ENCODE measurements around the gene LTBP1. TPM values are rescaled to one million over a fixed set of nuclear protein-coding genes. Genes with fewer than 3 reads are reported as not detected.
A peak's percentile ranks its signal among the peaks of the same experiment; 100 is the strongest.

The LTBP1 gene
- total RNA-seq, 1 experiment from 2014 or later = 2.2 TPM

GRCh38 chr2:33378556-33379210 is 431.9 kb downstream of the LTBP1 start:
- no peaks in the 10 kb centered on the region for H3K27me3 ChIP-seq (replicated peaks; ENCODE audit: insufficient read depth, low read depth, low read length, poor library complexity)
- no peak for TF ChIP-seq CTCF (conservative IDR thresholded peaks at IDR 0.05; ENCODE audit: low read depth, low read length)
- TF ChIP-seq EZH2 (IDR thresholded peaks at IDR 0.05; ENCODE audit: borderline replicate concordance, low read depth, low read length, poor library complexity, severe bottlenecking) = no peak
- no peak overlapping the region for H3K27ac ChIP-seq (ENCODE audit: low read depth, low read length, poor library complexity, severe bottlenecking)
- no peaks in the 10 kb centered on the region for H3K36me3 ChIP-seq (ENCODE audit: insufficient read depth, low read length, poor library complexity, severe bottlenecking)
- no peak overlapping the region for H3K4me3 ChIP-seq (ENCODE audit: low read depth, low read length, poor library complexity, severe bottlenecking)
- ChIA-PET POLR2A (ENCODE audit: low non-redundant PET) (no interaction called here), CTCF (interaction anchor here (0.7 kb wide), 2 partner anchors 14 to 99 kb away, joined by 3 to 12 read pairs; no protein-coding TSS in a partner anchor)
- peak; percentile 7 for DNase-seq (ENCODE audit: low spot score)
- intact Hi-C loops (cut with micrococcal nuclease; ENCODE audit: unreplicated experiment) = loop anchor here (10.0 kb wide), 2 partner anchors 434 to 824 kb away; partner anchors contain the start of gene LTBP1
- BruUV-seq (replicated peaks) = no TSS peak
- no peaks in the 10 kb centered on the region for H3K9me3 ChIP-seq (ENCODE audit: low read depth, low read length, poor library complexity, severe bottlenecking)
- H3K4me1 ChIP-seq (ENCODE audit: insufficient read depth, low read length, poor library complexity, severe bottlenecking) = no peaks in the 10 kb centered on the region

- TF ChIP-seq EZH2 (IDR thresholded peaks at IDR 0.05; ENCODE audit: borderline replicate concordance, low read depth, low read length, poor library complexity, severe bottlenecking) = no peak
- peak; percentile 63 for TF ChIP-seq CTCF (conservative IDR thresholded peaks at IDR 0.05; ENCODE audit: low read depth, low read length)
- intact Hi-C loops (cut with micrococcal nuclease; ENCODE audit: unreplicated experiment) = no loop called here
- no peaks in the 10 kb centered on the region for H3K36me3 ChIP-seq (ENCODE audit: insufficient read depth, low read length, poor library complexity, severe bottlenecking)
- no peak overlapping the region for H3K4me3 ChIP-seq (ENCODE audit: low read depth, low read length, poor library complexity, severe bottlenecking)
- H3K27ac ChIP-seq (ENCODE audit: low read depth, low read length, poor library complexity, severe bottlenecking) = no peak overlapping the region
- no TSS peak for BruUV-seq (replicated peaks)
- DNase-seq (ENCODE audit: low spot score) = no peak
- H3K9me3 ChIP-seq (ENCODE audit: low read depth, low read length, poor library complexity, severe bottlenecking) = no peaks in the 10 kb centered on the region
- CTCF ChIA-PET = interaction anchor here (0.6 to 1.2 kb wide), 2 partner anchors 16 to 47 kb away, joined by 3 to 10 read pairs; no protein-coding TSS in a partner anchor
- H3K4me1 ChIP-seq (ENCODE audit: insufficient read depth, low read length, poor library complexity, severe bottlenecking) = no peaks in the 10 kb centered on the region
- H3K27me3 ChIP-seq (replicated peaks; ENCODE audit: insufficient read depth, low read depth, low read length, poor library complexity) = no peaks in the 10 kb centered on the region
- POLR2A ChIA-PET (ENCODE audit: low non-redundant PET) = no interaction called here
These were observed 433.4 kb downstream of the LTBP1 start for GRCh38 chr2:33380001-33380609.

- Histone ChIP-seq H3K36me3 (ENCODE audit: insufficient read depth, low read length, poor library complexity, severe bottlenecking) (no peaks in the 10 kb centered on the region), H3K4me1 (ENCODE audit: insufficient read depth, low read length, poor library complexity, severe bottlenecking) (no peaks in the 10 kb centered on the region), H3K27ac (ENCODE audit: low read depth, low read length, poor library complexity, severe bottlenecking) (no peak overlapping the region), H3K4me3 (ENCODE audit: low read depth, low read length, poor library complexity, severe bottlenecking) (no peak overlapping the region), H3K27me3 (replicated peaks; ENCODE audit: insufficient read depth, low read depth, low read length, poor library complexity) (no peaks in the 10 kb centered on the region), H3K9me3 (ENCODE audit: low read depth, low read length, poor library complexity, severe bottlenecking) (no peaks in the 10 kb centered on the region)
- TF ChIP-seq EZH2 (IDR thresholded peaks at IDR 0.05; ENCODE audit: borderline replicate concordance, low read depth, low read length, poor library complexity, severe bottlenecking) = no peak
- TF ChIP-seq CTCF (conservative IDR thresholded peaks at IDR 0.05; ENCODE audit: low read depth, low read length) = no peak
- BruUV-seq (replicated peaks) = no TSS peak
- ChIA-PET POLR2A (ENCODE audit: low non-redundant PET) (no interaction called here), CTCF (interaction anchor here (0.6 to 1.2 kb wide), 2 partner anchors 15 to 47 kb away, joined by 3 to 10 read pairs; no protein-coding TSS in a partner anchor)
- no peak for DNase-seq (ENCODE audit: low spot score)
- intact Hi-C loops (cut with micrococcal nuclease; ENCODE audit: unreplicated experiment) = no loop called here
These were observed 434.0 kb downstream of the LTBP1 start for GRCh38 chr2:33380719-33381118.
